Right ventricle myocardium superior (tissue), 1 donor: ENCODE data around the gene IL18. TPM values are rescaled to one million over a fixed set of nuclear protein-coding genes. Genes with fewer than 3 reads are reported as not detected.

Experiments
- total RNA-seq: library from RNA; stranded (reverse); fragmentation: NEBNext Ultra II Directional; extraction: Animal tissue kit (Norgen Biotek cat#: 25700); gene quantifications from one replicate; pipeline ENCODE4 v1.2.1, GENCODE V29; 2021
- donor health status: DM: no; HTN: yes; CAD: no; lungs with severe emphysema.

The IL18 gene
- total RNA-seq, 1 donor from 2014 or later: 1.9 TPM

Other genes with a start within 250 kb of the IL18 start
- 1.7 TPM for gene C11orf52, start 245.2 kb downstream of the IL18 start, total RNA-seq
- 19.3 TPM for gene DIXDC1, start 226.8 kb downstream of the IL18 start, total RNA-seq
- 154 TPM for gene DLAT, start 138.7 kb downstream of the IL18 start, total RNA-seq
- 1.3 TPM for gene PIH1D2, start 90.1 kb downstream of the IL18 start, total RNA-seq
- gene NKAPD1, start 89.8 kb downstream of the IL18 start, total RNA-seq: 6.5 TPM
- 173 TPM for gene TIMM8B, start 77.3 kb downstream of the IL18 start, total RNA-seq
- gene SDHD, start 77.2 kb downstream of the IL18 start, total RNA-seq: 255 TPM
- not detected for gene TEX12, start 3.3 kb upstream of the IL18 start, total RNA-seq
- gene BCO2, start 11.4 kb upstream of the IL18 start, total RNA-seq: 151 TPM
- 28.7 TPM for gene PTS, start 62.3 kb upstream of the IL18 start, total RNA-seq
- not detected for gene PLET1, start 96.8 kb upstream of the IL18 start, total RNA-seq